K562 (cell line): ENCODE results near the gene PLXDC2. TPM values are rescaled to one million over a fixed set of nuclear protein-coding genes. Genes with fewer than 3 reads are reported as not detected.

Experiments used
- ATAC-seq: fragments of 200-7000 bp; cut with Tn5 transposase; 3 replicates; pipeline ENCODE4 v1.9.1; 2020; ENCODE audit warnings: moderate library complexity
- BruUV-seq: library from RNA; stranded (reverse); fragments of 400-500 nt; replicated peaks from 2 replicates; lab custom pipeline; 2021; lab: Mats Ljungman, UMichigan
- CTCF ChIA-PET: fragments of 300-600 bp; formaldehyde crosslinking; extraction: SDS; loops from one replicate; lab custom pipeline; 2021; ENCODE audit warnings: low intra/inter-chr PET ratio; lab: Yijun Ruan, JAX
- POLR2A ChIA-PET: fragments of 300-600, 350-650 bp; sonication (Branson Sonifier 250); formaldehyde crosslinking; extraction: SDS; loops from one replicate; lab custom pipeline; 2021; ENCODE audit warnings: antibody characterized with exemption, inconsistent platforms; lab: Yijun Ruan, JAX
- DNase-seq, 4 experiments: peaks; one replicate each; pipeline versions ENCODE4 v3.0.0 to v3.0.0-alpha.2; 2011 to 2018; ENCODE audit warnings: low spot score in 3 of 4, mixed read lengths in 3 of 4; ENCODE audit errors: extremely low read depth in 1 of 4
- FAIRE-seq: peaks from 2 replicates; lab custom pipeline; 2011; peaks lifted over from hg19 to GRCh38; lab: Jason Lieb, UNC
- H2AFZ ChIP-seq: 2 replicates; pipeline ENCODE4 v1.6.0; 2011; ENCODE audit warnings: low read depth, low read length, control low read depth, inconsistent platforms
- H3K27ac ChIP-seq: fragments of 200-600 bp; 3 replicates; pipeline ENCODE4 v1.8.0; 2011; ENCODE audit warnings: low read depth, mild to moderate bottlenecking, control low read depth, inconsistent platforms, low read length, moderate library complexity, mixed read lengths; ENCODE audit errors: extremely low read depth
- H3K27me3 ChIP-seq, 2 experiments: fragments of 300-600 bp in 1 of 2; 2 replicates in 1 of 2; 3 replicates in 1 of 2; pipeline versions ENCODE4 v1.6.0 to v1.8.0; 2011; ENCODE audit warnings: inconsistent platforms in 2 of 2, low read length in 2 of 2, mild to moderate bottlenecking in 1 of 2, mixed read lengths in 1 of 2, moderate library complexity in 1 of 2; ENCODE audit not compliant: control insufficient read depth in 2 of 2, insufficient read depth in 2 of 2
- H3K36me3 ChIP-seq: fragments of 300-600 bp; 3 replicates; pipeline ENCODE4 v1.8.0; 2011; ENCODE audit warnings: mild to moderate bottlenecking, low read length, inconsistent platforms; ENCODE audit not compliant: control insufficient read depth, insufficient read depth
- H3K4me1 ChIP-seq, 2 experiments: fragments of 200-600 bp in 1 of 2; replicated peaks in 1 of 2; 2 replicates in 1 of 2; 3 replicates in 1 of 2; pipeline versions ENCODE4 v1.5.1 to v1.8.0; 2011; ENCODE audit warnings: inconsistent platforms in 2 of 2, low read length in 2 of 2, mild to moderate bottlenecking in 1 of 2, mixed read lengths in 1 of 2, moderate library complexity in 1 of 2; ENCODE audit not compliant: control insufficient read depth in 2 of 2, insufficient read depth in 2 of 2
- H3K4me2 ChIP-seq: 2 replicates; pipeline ENCODE4 v1.6.1; 2011; ENCODE audit warnings: low read length, control low read depth, inconsistent platforms, mixed read lengths; ENCODE audit not compliant: insufficient read depth
- H3K4me3 ChIP-seq: fragments of 200-600 bp; sonication (generic), shearing (Covaris generic); 2 replicates; pipeline ENCODE4 v1.5.1; 2016; ENCODE audit warnings: control low read depth, inconsistent platforms
- H3K79me2 ChIP-seq: fragments of 200-600 bp; 3 replicates; pipeline ENCODE4 v1.8.0; 2011; ENCODE audit warnings: low read length, inconsistent platforms; ENCODE audit not compliant: control insufficient read depth, insufficient read depth
- H3K9ac ChIP-seq, 2 experiments: 2 replicates each; pipeline versions ENCODE4 v1.6.0 to v1.6.1; 2011; ENCODE audit warnings: low read depth in 2 of 2, low read length in 2 of 2, control low read depth in 1 of 2, inconsistent platforms in 1 of 2, mild to moderate bottlenecking in 1 of 2, mixed read lengths in 1 of 2; ENCODE audit not compliant: insufficient read depth in 1 of 2
- H3K9me1 ChIP-seq: one replicate; pipeline ENCODE4 v1.6.0; 2011; ENCODE audit warnings: inconsistent platforms, mild to moderate bottlenecking, low read length, moderate library complexity; ENCODE audit not compliant: control insufficient read depth, insufficient read depth
- H3K9me3 ChIP-seq: replicated peaks from 2 replicates; pipeline ENCODE4 v1.5.1; 2011; ENCODE audit warnings: low read depth, low read length, inconsistent platforms; ENCODE audit not compliant: control insufficient read depth, insufficient read depth
- H4K20me1 ChIP-seq: replicated peaks from 2 replicates; pipeline ENCODE4 v1.6.1; 2011; ENCODE audit warnings: low read length, inconsistent platforms, mixed read lengths; ENCODE audit not compliant: control insufficient read depth, insufficient read depth
- CTBP1 ChIP-seq: fragments of 450-650 bp; IDR thresholded peaks from 2 replicates; pipeline ENCODE4 v1.6.1; 2016; ENCODE audit warnings: borderline replicate concordance
- ELF2 ChIP-seq: fragments of 250-450 bp; sonication (Bioruptor Pico); IDR thresholded peaks from 2 replicates; pipeline ENCODE4 v1.5.0; 2021; ENCODE audit warnings: mild to moderate bottlenecking
- FOXJ2 ChIP-seq: fragments of 200-800 bp; sonication (Bioruptor generic); IDR thresholded peaks from 2 replicates; pipeline ENCODE4 v1.6.1; 2016; ENCODE audit warnings: missing genetic modification characterization, missing compliant biosample characterization
- HMG20B ChIP-seq: fragments of 250-450 bp; sonication (Bioruptor Pico); IDR thresholded peaks from 2 replicates; pipeline ENCODE4 v1.5.0; 2021; ENCODE audit warnings: mild to moderate bottlenecking
- TEAD4 ChIP-seq, 2 experiments: sonication (generic) in 1 of 2; formaldehyde crosslinking in 1 of 2; IDR thresholded peaks; 2 replicates each; pipeline versions ENCODE4 v1.6.1 to v1.8.0; 2012 to 2022; ENCODE audit warnings: borderline replicate concordance in 1 of 2, inconsistent platforms in 1 of 2, low read length in 1 of 2, mild to moderate bottlenecking in 1 of 2, missing genetic modification reagents in 1 of 2
- THRB ChIP-seq: fragments of 450-650 bp; formaldehyde crosslinking; conservative IDR thresholded peaks from 2 replicates; pipeline ENCODE4 v1.4.0; 2022; ENCODE audit warnings: mild to moderate bottlenecking, missing genetic modification characterization
- YBX1 ChIP-seq: fragments of 450-650 bp; IDR thresholded peaks from 2 replicates; pipeline ENCODE4 v1.7.1; 2016; ENCODE audit warnings: mild to moderate bottlenecking
- ZNF431 ChIP-seq: sonication (generic); formaldehyde crosslinking; IDR thresholded peaks from 2 replicates; pipeline ENCODE4 v1.8.0; 2022; ENCODE audit warnings: mild to moderate bottlenecking, missing genetic modification reagents
- ZNF561 ChIP-seq: fragments of 450-650 bp; formaldehyde crosslinking; conservative IDR thresholded peaks from 2 replicates; pipeline ENCODE4 v1.4.0; 2020; ENCODE audit warnings: mild to moderate bottlenecking, moderate library complexity
- WGBS: fragments of 100-300 bp; shearing (Covaris generic); methylation state at CpG from one replicate; pipeline ENCODE4 v1.1.6; 2016; ENCODE audit warnings: low coverage, mixed read lengths; ENCODE audit not compliant: insufficient coverage; ENCODE audit errors: missing lambda C conversion rate; 5-methylcytosine and 5-hydroxymethylcytosine counted together
- in situ Hi-C: fragments of 300-500 bp; cut with MboI; formaldehyde crosslinking; loops from 4 replicates; pipeline ENCODE4 v1.15.0; 2018; ENCODE audit warnings: inconsistent platforms, mixed read lengths
- intact Hi-C: fragments of 100-400 bp; cut with micrococcal nuclease; formaldehyde crosslinking; loops from 2 replicates; pipeline ENCODE4 v1.14.2; 2022
- polyA plus RNA-seq, 8 experiments: library from polyadenylated mRNA; depleted of rRNA in 4 of 8; stranded (reverse) in 5 of 8; unstranded in 3 of 8; fragments of >200 nt; fragmentation: Nextera tagmentation in 2 of 8; fragmentation: Illumina TruSeq in 1 of 8; extraction: Ambion mirVana in 2 of 8; extraction: Trizol in 1 of 8; gene quantifications; 2 replicates each; pipeline versions ENCODE4 v1.2.1 to v1.2.3, GENCODE V29; 2011 to 2014; ENCODE audit warnings: inconsistent platforms in 1 of 8, missing spikeins in 1 of 8
- total RNA-seq, 7 experiments: library from RNA; depleted of rRNA in 6 of 7; stranded (reverse); fragments of >200 nt in 6 of 7; fragmentation: Illumina TruSeq in 2 of 7; extraction: Trizol in 2 of 7; gene quantifications; 2 replicates each; pipeline versions ENCODE4 v1.2.1 to v1.2.3, GENCODE V29; 2011 to 2021; ENCODE audit warnings: low replicate concordance in 1 of 7

Gene PLXDC2
- total and polyA plus RNA-seq, 9 of the 15 experiments (the other 6 are each of a cell fraction or from before 2014, with no cell fraction given): 0.01 to 0.33 (median 0.10) TPM; not detected in 3

- H3K4me1 ChIP-seq: no peaks in the 10 kb centered on the region
- 3% methylated on average over 7 of the region's 7 CpGs for WGBS
- H3K27ac ChIP-seq: no peak overlapping the region
- intact Hi-C loops (no loop called here), in situ Hi-C loops (no loop called here)
- H3K4me2 ChIP-seq: no peak overlapping the region
- no peaks in the 10 kb centered on the region for H3K27me3 ChIP-seq
- H2AFZ ChIP-seq: no peak overlapping the region
- no TSS peak for BruUV-seq
- CTCF ChIA-PET: no interaction called here
- H3K4me3 ChIP-seq: no peak overlapping the region
- FAIRE-seq (no peak), ATAC-seq (no peak)
- POLR2A ChIA-PET: no interaction called here
- no peaks in the 10 kb centered on the region; the same call in 1 of the 2 replicates for H3K9me3 ChIP-seq
- no peaks in the 10 kb centered on the region for H3K36me3 ChIP-seq
- no peaks in the 10 kb centered on the region for H3K9me1 ChIP-seq
- no peak for TF ChIP-seq HMG20B (CRISPR knock-in tag)
- no peak for TF ChIP-seq CTBP1
- TF ChIP-seq, all 486 proteins: peak for 0
- no peak overlapping the region for H3K9ac ChIP-seq
- no peak for DNase-seq
- H4K20me1 ChIP-seq: no peaks in the 10 kb centered on the region
- no peaks in the 10 kb centered on the region for H3K79me2 ChIP-seq
Observed at GRCh38 chr10:19961076-19962053, 145.1 kb downstream of the PLXDC2 start.

GRCh38 chr10:19964625-19965024 is 148.4 kb downstream of the PLXDC2 start:
- Histone ChIP-seq H3K4me1 (no peaks in the 10 kb centered on the region), H3K79me2 (no peaks in the 10 kb centered on the region), H3K9me3 (no peaks in the 10 kb centered on the region; the same call in 1 of the 2 replicates), H2AFZ (no peak overlapping the region), H3K27ac (no peak overlapping the region), H3K4me2 (no peak overlapping the region), H3K36me3 (no peaks in the 10 kb centered on the region), H3K4me3 (no peak overlapping the region), H4K20me1 (no peaks in the 10 kb centered on the region), H3K27me3 (no peaks in the 10 kb centered on the region), H3K9me1 (no peaks in the 10 kb centered on the region), H3K9ac (no peak overlapping the region)
- ChIA-PET POLR2A (interaction anchor here (0.6 kb wide), 1 partner anchor 185 kb away, joined by 3 read pairs; no protein-coding TSS in a partner anchor), CTCF (no interaction called here)
- no peak for ATAC-seq
- no peak for DNase-seq
- in situ Hi-C loops: no loop called here
- FAIRE-seq: no peak
- intact Hi-C loops: no loop called here
- WGBS: 0% methylated on average over 2 of the region's 2 CpGs
- no TSS peak for BruUV-seq
- no peak for TF ChIP-seq ZNF561
- TF ChIP-seq FOXJ2 (tag): no peak
- no peak for TF ChIP-seq YBX1
- no peak for TF ChIP-seq TEAD4 (IDR thresholded peaks at IDR 0.05; ENCODE audit: low read length)
- TF ChIP-seq TEAD4 (CRISPR knock-in tag; IDR thresholded peaks at IDR 0.05; ENCODE audit: borderline replicate concordance): no peak
- TF ChIP-seq THRB (CRISPR knock-in tag): no peak
- TF ChIP-seq ZNF431 (CRISPR knock-in tag): no peak
- TF ChIP-seq ELF2: no peak
